HEK293 (cell line): ENCODE data around the gene TK2.

Experiments
- CTCF ChIP-seq: fragments of 450-650 bp; formaldehyde crosslinking; IDR thresholded peaks from 2 replicates; pipeline ENCODE4 v1.5.1; 2016; ENCODE audit warnings: missing biosample characterization, missing genetic modification characterization
- SALL2 ChIP-seq: fragments of 450-650 bp; formaldehyde crosslinking; IDR thresholded peaks from 2 replicates; pipeline ENCODE4 v1.5.0; 2017; ENCODE audit warnings: missing biosample characterization, mild to moderate bottlenecking, missing genetic modification characterization, borderline replicate concordance
- SP2 ChIP-seq: fragments of 450-650 bp; formaldehyde crosslinking; IDR thresholded peaks from 2 replicates; pipeline ENCODE4 v1.5.1; 2016; ENCODE audit warnings: missing biosample characterization, missing genetic modification characterization
- ZBTB26 ChIP-seq: fragments of 450-650 bp; formaldehyde crosslinking; optimal IDR thresholded peaks from 2 replicates; pipeline ENCODE3; 2016; ENCODE audit warnings: missing biosample characterization, mild to moderate bottlenecking, missing genetic modification characterization
- ZNF10 ChIP-seq: fragments of 450-650 bp; formaldehyde crosslinking; IDR thresholded peaks from 2 replicates; pipeline ENCODE4 v1.5.1; 2017; ENCODE audit warnings: missing biosample characterization, missing genetic modification characterization
- ZNF121 ChIP-seq: fragments of 450-650 bp; formaldehyde crosslinking; IDR thresholded peaks from 2 replicates; pipeline ENCODE4 v1.5.1; 2016; ENCODE audit warnings: missing biosample characterization, missing genetic modification characterization
- ZNF184 ChIP-seq: fragments of 450-650 bp; IDR thresholded peaks from 2 replicates; pipeline ENCODE4 v1.5.1; 2018; ENCODE audit warnings: missing biosample characterization, mild to moderate bottlenecking, missing genetic modification characterization
- ZNF24 ChIP-seq: fragments of 450-650 bp; formaldehyde crosslinking; IDR thresholded peaks from 2 replicates; pipeline ENCODE4 v1.5.1; 2016; ENCODE audit warnings: missing biosample characterization, missing genetic modification characterization
- ZNF513 ChIP-seq: fragments of 450-650 bp; IDR thresholded peaks from 2 replicates; pipeline ENCODE4 v1.5.1; 2018; ENCODE audit warnings: missing biosample characterization, missing genetic modification characterization

GRCh38 chr16:66522816-66523590 lies 26.9 kb downstream of the TK2 start:
- no peak for TF ChIP-seq CTCF
- no peak for TF ChIP-seq ZBTB26 (tag by site-specific recombination)
- no peak for TF ChIP-seq ZNF24
- no peak for TF ChIP-seq ZNF10 (tag by site-specific recombination)
- no peak for TF ChIP-seq SALL2
- TF ChIP-seq SP2 (tag by site-specific recombination): no peak
- no peak for TF ChIP-seq ZNF184 (tag by site-specific recombination)
- no peak for TF ChIP-seq ZNF121
- TF ChIP-seq ZNF513 (tag by site-specific recombination): no peak
